ENCODE data around the gene ROBO1.

Gene ROBO1

DNA sequence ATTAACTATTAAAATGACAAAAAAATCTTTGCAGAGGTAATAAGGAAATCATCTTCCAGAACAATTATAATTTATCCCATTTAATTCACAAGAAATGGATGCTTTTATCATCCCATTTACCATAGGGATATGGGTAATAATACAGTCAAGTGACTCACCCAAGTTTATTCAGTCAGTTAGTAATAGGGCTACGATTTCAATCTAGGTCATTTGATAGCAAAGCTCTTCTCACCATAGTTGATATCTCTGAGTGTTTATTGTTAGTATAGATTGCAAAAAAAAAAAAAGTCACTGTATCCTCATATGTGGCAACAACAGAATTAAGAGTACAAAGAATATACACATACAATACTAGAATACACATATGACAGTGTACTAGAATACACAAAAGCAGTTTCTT, 797.1 kb downstream of the ROBO1 start:
- H3K4me3 ChIP-seq: no peak overlapping the region
- H3K36me3 ChIP-seq (ENCODE audit: insufficient read depth, low read length): no peaks in the 10 kb centered on the region
- no peak overlapping the region for H3K27ac ChIP-seq
- no peaks in the 10 kb centered on the region for H3K9me3 ChIP-seq (ENCODE audit: low read depth, low read length)
- no peak for DNase-seq (ENCODE audit: low read depth, low spot score)
- no peak overlapping the region for H3K9ac ChIP-seq (ENCODE audit: insufficient read length)
- TF ChIP-seq FOXP2 (optimal IDR thresholded peaks at IDR 0.05; ENCODE audit: control extremely low read depth, extremely low read length, insufficient read depth): no peak
- TF ChIP-seq POLR2AphosphoS5 (IDR thresholded peaks at IDR 0.05; ENCODE audit: borderline replicate concordance, low read depth, low read length): no peak
- no peak for TF ChIP-seq EZH2 (IDR thresholded peaks at IDR 0.05)

DNA sequence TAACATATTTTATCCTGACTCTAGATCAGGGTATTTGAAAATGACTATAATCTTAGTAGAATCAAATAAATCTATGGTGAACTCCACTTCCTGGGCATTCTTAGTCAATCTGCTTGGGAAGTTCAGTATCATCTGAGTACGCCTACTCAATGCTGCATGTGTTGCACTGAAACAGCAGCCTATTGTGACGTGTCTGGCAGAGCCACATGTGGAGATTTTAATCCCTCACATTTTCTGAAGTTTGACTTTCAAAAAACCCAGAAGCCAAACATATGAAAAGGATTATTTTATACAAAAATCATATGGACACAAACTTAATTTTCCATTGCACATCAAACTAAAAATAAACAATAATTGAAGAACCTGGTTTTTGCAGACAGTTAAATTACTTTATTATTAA, 798.3 kb downstream of the ROBO1 start:
- H3K9me3 ChIP-seq (ENCODE audit: low read depth, low read length): no peaks in the 10 kb centered on the region
- H3K9ac ChIP-seq (ENCODE audit: insufficient read length): no peak overlapping the region
- H3K4me3 ChIP-seq: no peak overlapping the region
- TF ChIP-seq FOXP2 (optimal IDR thresholded peaks at IDR 0.05; ENCODE audit: control extremely low read depth, extremely low read length, insufficient read depth) (no peak), EZH2 (IDR thresholded peaks at IDR 0.05) (no peak), POLR2AphosphoS5 (IDR thresholded peaks at IDR 0.05; ENCODE audit: borderline replicate concordance, low read depth, low read length) (no peak)
- H3K36me3 ChIP-seq (ENCODE audit: insufficient read depth, low read length): no peaks in the 10 kb centered on the region
- DNase-seq (ENCODE audit: low read depth, low spot score): no peak
- no peak overlapping the region; the same call in 1 of the 2 replicates for H3K27ac ChIP-seq

DNA sequence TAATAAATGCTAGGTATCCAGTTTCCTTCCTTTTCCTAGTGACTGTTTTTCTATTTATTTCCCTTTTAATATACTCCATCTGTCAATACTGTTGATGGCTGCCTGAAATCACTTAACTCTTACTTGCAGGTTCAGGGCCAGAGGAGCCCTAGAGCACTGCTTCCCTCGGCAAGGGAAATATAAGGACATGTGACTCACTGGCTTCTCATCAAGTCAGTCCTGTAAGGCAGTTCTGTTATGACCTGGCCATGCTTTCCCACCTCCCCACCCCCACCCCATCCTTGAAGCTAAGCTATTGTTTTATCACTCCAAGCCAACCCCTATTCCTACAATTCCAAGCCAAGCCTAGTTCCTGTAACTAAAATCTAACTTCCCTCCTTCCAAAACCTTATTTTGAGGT, 800.7 kb downstream of the ROBO1 start:
- TF ChIP-seq POLR2AphosphoS5 (IDR thresholded peaks at IDR 0.05; ENCODE audit: borderline replicate concordance, low read depth, low read length) (no peak), FOXP2 (optimal IDR thresholded peaks at IDR 0.05; ENCODE audit: control extremely low read depth, extremely low read length, insufficient read depth) (no peak), EZH2 (IDR thresholded peaks at IDR 0.05) (no peak)
- Histone ChIP-seq H3K27ac (no peak overlapping the region), H3K4me3 (no peak overlapping the region), H3K9ac (ENCODE audit: insufficient read length) (no peak overlapping the region), H3K9me3 (ENCODE audit: low read depth, low read length) (no peaks in the 10 kb centered on the region), H3K36me3 (ENCODE audit: insufficient read depth, low read length) (no peaks in the 10 kb centered on the region)
- DNase-seq (ENCODE audit: low read depth, low spot score): no peak

DNA sequence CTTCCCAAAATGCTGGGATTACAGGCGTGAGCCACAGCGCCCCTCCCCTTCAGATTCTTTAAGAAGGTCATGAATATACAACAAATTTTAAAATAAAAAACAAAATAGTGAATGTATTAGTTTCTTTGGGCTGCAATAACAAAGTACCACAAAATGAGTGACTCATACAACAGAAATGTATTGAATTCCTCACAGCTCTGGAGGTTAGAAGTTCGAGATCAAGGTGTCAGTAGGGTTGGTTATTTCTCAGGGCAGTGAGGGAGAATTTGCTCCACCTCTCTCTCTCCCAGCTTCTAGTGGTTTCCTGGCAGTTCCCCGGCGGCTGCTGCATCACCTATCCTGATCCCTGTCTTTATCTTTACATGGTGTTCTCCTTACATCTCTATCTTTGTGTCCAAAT, 804.0 kb downstream of the ROBO1 start:
- no peaks in the 10 kb centered on the region for H3K36me3 ChIP-seq (ENCODE audit: insufficient read depth, low read length)
- H3K9ac ChIP-seq (ENCODE audit: insufficient read length): no peak overlapping the region
- DNase-seq (ENCODE audit: low read depth, low spot score): no peak
- H3K27ac ChIP-seq: no peak overlapping the region
- no peaks in the 10 kb centered on the region for H3K9me3 ChIP-seq (ENCODE audit: low read depth, low read length)
- TF ChIP-seq EZH2 (IDR thresholded peaks at IDR 0.05): no peak
- no peak for TF ChIP-seq POLR2AphosphoS5 (IDR thresholded peaks at IDR 0.05; ENCODE audit: borderline replicate concordance, low read depth, low read length)
- no peak for TF ChIP-seq FOXP2 (optimal IDR thresholded peaks at IDR 0.05; ENCODE audit: control extremely low read depth, extremely low read length, insufficient read depth)
- H3K4me3 ChIP-seq: no peak overlapping the region

DNA sequence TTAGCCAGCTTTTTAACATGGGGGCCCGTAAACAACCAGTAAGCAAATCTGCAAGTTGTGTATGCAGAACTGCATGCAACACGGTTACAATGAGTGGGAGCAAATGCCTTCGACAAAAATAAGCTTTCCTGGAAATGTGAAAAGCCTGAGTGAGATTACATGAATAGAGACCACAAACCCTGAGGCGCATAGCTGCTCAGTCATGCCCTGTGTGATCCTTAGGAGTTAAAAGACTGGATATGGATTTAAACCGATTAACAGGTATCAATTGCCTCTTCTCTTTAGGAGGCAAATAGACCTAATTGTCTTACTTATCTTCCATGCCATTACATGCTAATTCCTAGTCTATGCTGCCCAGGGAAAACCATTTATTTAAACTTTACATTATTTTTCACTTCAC, 810.3 kb downstream of the ROBO1 start:
- Histone ChIP-seq H3K27ac (no peak overlapping the region), H3K9me3 (ENCODE audit: low read depth, low read length) (no peaks in the 10 kb centered on the region), H3K36me3 (ENCODE audit: insufficient read depth, low read length) (no peaks in the 10 kb centered on the region), H3K4me3 (no peak overlapping the region), H3K9ac (ENCODE audit: insufficient read length) (no peak overlapping the region)
- DNase-seq (ENCODE audit: low read depth, low spot score): no peak
- TF ChIP-seq EZH2 (IDR thresholded peaks at IDR 0.05) (no peak), FOXP2 (optimal IDR thresholded peaks at IDR 0.05; ENCODE audit: control extremely low read depth, extremely low read length, insufficient read depth) (no peak), POLR2AphosphoS5 (IDR thresholded peaks at IDR 0.05; ENCODE audit: borderline replicate concordance, low read depth, low read length) (no peak)

DNA sequence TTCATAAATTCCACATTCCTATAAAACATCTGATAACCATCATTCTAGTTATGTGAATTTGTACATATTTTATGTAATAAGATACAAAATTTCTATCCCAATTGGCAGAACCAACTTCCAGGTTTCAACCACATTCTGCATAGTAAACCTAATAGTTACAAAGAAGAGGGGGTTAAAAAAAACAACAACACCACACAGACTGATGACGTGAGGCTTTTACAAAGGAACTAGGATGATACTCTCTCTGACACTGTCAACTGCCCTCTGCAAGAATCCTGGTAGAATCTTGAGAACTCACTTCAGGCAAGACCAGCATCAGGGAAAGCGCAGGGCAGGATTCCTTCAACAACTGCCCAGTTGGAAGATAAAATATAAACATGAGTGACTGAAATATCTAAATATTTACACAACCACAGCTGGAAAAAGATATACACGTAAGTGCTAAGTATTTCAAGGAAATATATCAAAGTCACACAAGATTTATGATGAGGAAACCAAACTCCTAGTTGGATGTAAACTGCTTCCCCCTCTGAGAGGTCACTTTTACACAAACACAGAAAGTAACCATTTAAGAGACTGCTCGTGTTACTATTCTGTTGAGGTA, 816.4 kb downstream of the ROBO1 start:
- Histone ChIP-seq H3K9ac (ENCODE audit: insufficient read length) (no peak overlapping the region), H3K36me3 (ENCODE audit: insufficient read depth, low read length) (no peaks in the 10 kb centered on the region), H3K4me3 (no peak overlapping the region), H3K9me3 (ENCODE audit: low read depth, low read length) (no peaks in the 10 kb centered on the region), H3K27ac (no peak overlapping the region)
- no peak for TF ChIP-seq EZH2 (IDR thresholded peaks at IDR 0.05)
- TF ChIP-seq FOXP2 (optimal IDR thresholded peaks at IDR 0.05; ENCODE audit: control extremely low read depth, extremely low read length, insufficient read depth): no peak
- no peak for TF ChIP-seq POLR2AphosphoS5 (IDR thresholded peaks at IDR 0.05; ENCODE audit: borderline replicate concordance, low read depth, low read length)
- no peak for DNase-seq (ENCODE audit: low read depth, low spot score)

DNA sequence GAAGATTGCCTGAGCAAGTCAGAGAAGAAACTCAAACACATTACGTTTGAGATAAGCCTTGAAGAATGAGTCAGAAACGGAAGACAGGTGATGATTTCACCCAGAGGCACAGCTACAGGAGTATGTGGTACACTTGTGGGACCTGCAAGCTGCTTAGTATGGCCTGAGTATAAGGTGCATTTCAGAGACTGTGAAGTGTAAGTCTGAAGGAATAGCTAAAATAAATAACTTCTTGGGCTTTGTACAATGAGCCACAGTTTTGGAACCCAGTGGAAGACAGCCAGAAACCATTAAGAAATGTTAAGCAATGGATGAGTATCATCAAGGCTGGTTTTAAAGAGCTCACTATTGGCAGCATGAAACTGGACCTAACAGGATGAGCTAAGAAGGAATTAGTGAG, 826.2 kb downstream of the ROBO1 start:
- Histone ChIP-seq H3K9me3 (ENCODE audit: low read depth, low read length) (no peaks in the 10 kb centered on the region), H3K27ac (no peak overlapping the region), H3K36me3 (ENCODE audit: insufficient read depth, low read length) (no peaks in the 10 kb centered on the region), H3K9ac (ENCODE audit: insufficient read length) (no peak overlapping the region), H3K4me3 (no peak overlapping the region)
- no peak for TF ChIP-seq EZH2 (IDR thresholded peaks at IDR 0.05)
- no peak for TF ChIP-seq FOXP2 (optimal IDR thresholded peaks at IDR 0.05; ENCODE audit: control extremely low read depth, extremely low read length, insufficient read depth)
- TF ChIP-seq POLR2AphosphoS5 (IDR thresholded peaks at IDR 0.05; ENCODE audit: borderline replicate concordance, low read depth, low read length): no peak
- no peak for DNase-seq (ENCODE audit: low read depth, low spot score)

DNA sequence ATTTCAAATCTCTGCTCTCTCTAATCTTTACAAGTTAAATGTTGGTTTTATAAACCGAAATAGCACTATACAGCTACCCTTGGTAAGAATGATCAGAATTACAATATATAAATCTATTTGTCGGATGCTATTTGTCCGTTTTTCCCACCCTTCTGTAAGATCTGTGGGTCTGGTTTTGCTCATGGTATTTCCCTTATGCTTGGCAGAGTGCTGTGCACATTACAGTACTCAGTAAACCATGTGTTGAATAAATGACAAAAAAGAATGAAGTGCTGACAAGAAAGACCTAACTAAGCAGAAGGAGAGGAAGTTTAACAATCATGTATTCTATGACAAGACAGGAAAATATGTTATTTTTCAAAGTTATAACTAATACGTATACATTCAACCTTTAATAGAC, 827.2 kb downstream of the ROBO1 start:
- no peak for TF ChIP-seq POLR2AphosphoS5 (IDR thresholded peaks at IDR 0.05; ENCODE audit: borderline replicate concordance, low read depth, low read length)
- Histone ChIP-seq H3K36me3 (ENCODE audit: insufficient read depth, low read length) (no peaks in the 10 kb centered on the region), H3K9me3 (ENCODE audit: low read depth, low read length) (no peaks in the 10 kb centered on the region), H3K9ac (ENCODE audit: insufficient read length) (no peak overlapping the region), H3K27ac (no peak overlapping the region), H3K4me3 (no peak overlapping the region)
- DNase-seq (ENCODE audit: low read depth, low spot score): no peak

DNA sequence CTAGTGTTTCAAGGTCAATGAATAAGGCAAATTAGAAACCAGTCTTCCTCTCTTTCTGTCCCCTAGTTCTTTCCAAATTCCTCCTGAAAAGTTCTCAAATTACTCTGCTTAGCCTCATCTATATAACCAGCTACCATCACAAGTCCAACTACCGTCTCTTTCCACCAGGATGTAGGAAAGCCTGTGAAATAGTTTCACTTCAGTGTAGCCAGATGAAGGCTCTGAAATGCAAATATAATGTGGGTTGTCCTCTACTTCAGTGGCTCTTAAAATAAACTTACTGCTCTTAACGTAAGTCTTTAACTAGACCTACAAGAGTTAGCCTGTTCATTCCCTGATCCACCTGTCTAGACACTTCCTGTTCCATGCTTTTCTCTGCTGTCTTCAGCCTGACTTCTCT, 827.7 kb downstream of the ROBO1 start:
- H3K36me3 ChIP-seq (ENCODE audit: insufficient read depth, low read length): no peaks in the 10 kb centered on the region
- no peak overlapping the region for H3K27ac ChIP-seq
- DNase-seq (ENCODE audit: low read depth, low spot score): no peak
- no peak for TF ChIP-seq EZH2 (IDR thresholded peaks at IDR 0.05)
- no peak for TF ChIP-seq FOXP2 (optimal IDR thresholded peaks at IDR 0.05; ENCODE audit: control extremely low read depth, extremely low read length, insufficient read depth)
- TF ChIP-seq POLR2AphosphoS5 (IDR thresholded peaks at IDR 0.05; ENCODE audit: borderline replicate concordance, low read depth, low read length): no peak
- H3K4me3 ChIP-seq: no peak overlapping the region
- no peaks in the 10 kb centered on the region for H3K9me3 ChIP-seq (ENCODE audit: low read depth, low read length)
- no peak overlapping the region for H3K9ac ChIP-seq (ENCODE audit: insufficient read length)

Data from SK-N-MC (cell line).